CD8-positive, alpha-beta memory T cell (primary cell): ENCODE data around the gene EFNA2. TPM values are rescaled to one million over a fixed set of nuclear protein-coding genes. Genes with fewer than 3 reads are reported as not detected.

Experiments
- CTCF ChIA-PET: fragments of 350-600 bp; sonication (Branson Sonifier 250); formaldehyde crosslinking; loops from one replicate; lab custom pipeline; 2021; ENCODE audit warnings: antibody characterized with exemption; lab: Charles Lee
- POLR2A ChIA-PET: fragments of 350-600 bp; sonication (Branson Sonifier 250); formaldehyde crosslinking; loops from one replicate; lab custom pipeline; 2021; ENCODE audit warnings: antibody characterized with exemption; lab: Charles Lee
- DNase-seq, 5 donors: peaks; one replicate each; pipeline versions ENCODE4 v3.0.0 to v3.0.0-alpha.2; 2020 to 2022; ENCODE audit warnings: mixed read lengths in 1 of 5
- H3K27ac ChIP-seq: one replicate; pipeline ENCODE4 v1.7.0; 2013; ENCODE audit warnings: low read depth, mild to moderate bottlenecking, low read length, moderate library complexity
- H3K27me3 ChIP-seq: 2 replicates; pipeline ENCODE4 v1.7.0; 2013; ENCODE audit warnings: low read length, mild to moderate bottlenecking; ENCODE audit not compliant: insufficient read depth, poor library complexity, severe bottlenecking
- H3K36me3 ChIP-seq: 2 replicates; pipeline ENCODE4 v1.7.0; 2013; ENCODE audit warnings: mild to moderate bottlenecking, low read length, moderate library complexity; ENCODE audit not compliant: insufficient read depth
- H3K4me1 ChIP-seq: 2 replicates; pipeline ENCODE4 v1.7.0; 2013; ENCODE audit warnings: mild to moderate bottlenecking, low read length, moderate library complexity; ENCODE audit not compliant: insufficient read depth
- H3K4me3 ChIP-seq: 2 replicates; pipeline ENCODE4 v1.7.0; 2013; ENCODE audit warnings: mild to moderate bottlenecking, low read length
- H3K9me3 ChIP-seq: 2 replicates; pipeline ENCODE4 v1.7.0; 2013; ENCODE audit warnings: mild to moderate bottlenecking, low read length
- H3K27ac Mint-ChIP-seq, 8 donors: one replicate each; pipeline ENCODE4 v1.8.0; 2020 to 2021; ENCODE audit warnings: mixed read lengths in 8 of 8, mild to moderate bottlenecking in 6 of 8, inconsistent platforms in 3 of 8, moderate library complexity in 3 of 8
- H3K27me3 Mint-ChIP-seq, 2 donors: one replicate each; pipeline ENCODE4 v1.8.0; 2020 to 2021; ENCODE audit warnings: mixed read lengths in 2 of 2, mild to moderate bottlenecking in 1 of 2, moderate library complexity in 1 of 2
- H3K36me3 Mint-ChIP-seq, 3 donors: one replicate each; pipeline ENCODE4 v1.8.0; 2020 to 2021; ENCODE audit warnings: mixed read lengths in 3 of 3, inconsistent platforms in 1 of 3, mild to moderate bottlenecking in 1 of 3
- H3K4me1 Mint-ChIP-seq, 3 donors: one replicate each; pipeline ENCODE4 v1.8.0; 2020 to 2021; ENCODE audit warnings: mixed read lengths in 3 of 3, inconsistent platforms in 1 of 3, mild to moderate bottlenecking in 1 of 3
- H3K4me3 Mint-ChIP-seq, 7 donors: one replicate each; pipeline ENCODE4 v1.8.0; 2020 to 2021; ENCODE audit warnings: mixed read lengths in 7 of 7, mild to moderate bottlenecking in 6 of 7, moderate library complexity in 4 of 7, inconsistent platforms in 2 of 7
- H3K9me3 Mint-ChIP-seq, 5 donors: one replicate each; pipeline ENCODE4 v1.8.0; 2020 to 2022; ENCODE audit warnings: mixed read lengths in 5 of 5, mild to moderate bottlenecking in 3 of 5, moderate library complexity in 2 of 5, inconsistent platforms in 1 of 5
- polyA plus RNA-seq: library from polyadenylated mRNA; unstranded; fragments of 300-500 nt; fragmentation: Illumina TruSeq; gene quantifications from one replicate; pipeline ENCODE4 v1.2.3, GENCODE V29; 2021
- total RNA-seq, 2 experiments: library from RNA; stranded (reverse); gene quantifications; one replicate each; pipeline ENCODE4 v1.2.3, GENCODE V29; 2021

The EFNA2 gene
- total and polyA plus RNA-seq, 3 experiments from 2014 or later = not detected

DNA sequence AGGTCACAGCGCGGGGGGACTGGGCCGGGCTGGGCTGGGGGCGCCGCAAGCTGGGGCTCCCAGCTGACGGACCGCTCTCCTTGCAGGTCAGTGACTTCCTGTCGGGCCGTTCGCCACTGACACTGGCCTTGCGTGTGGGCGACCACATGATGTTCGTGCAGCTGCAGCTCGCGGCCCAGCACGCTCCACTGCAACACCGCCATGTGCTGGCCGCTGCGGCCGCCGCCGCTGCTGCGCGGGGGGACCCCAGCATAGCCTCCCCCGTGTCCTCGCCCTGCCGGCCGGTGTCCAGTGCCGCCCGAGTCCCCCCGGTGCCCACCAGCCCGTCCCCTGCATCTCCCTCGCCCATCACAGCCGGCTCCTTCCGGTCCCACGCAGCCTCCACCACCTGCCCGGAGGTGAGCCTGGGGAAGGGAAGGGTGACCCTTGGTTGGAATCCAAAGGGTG is 31.6 kb upstream of the EFNA2 start:
- Histone ChIP-seq H3K36me3 (peaks cover 30% of the 10 kb centered on the region), H3K9me3 (no peaks in the 10 kb centered on the region), H3K27ac (peak overlapping the region; percentile 31), H3K4me1 (peaks cover 57% of the 10 kb centered on the region), H3K27me3 (no peaks in the 10 kb centered on the region), H3K4me3 (no peak overlapping the region)
- Mint-ChIP-seq H3K27me3 (peaks cover 0 to 14% of the 10 kb centered on the region in 2 donors), H3K4me1 (peaks cover 24 to 51% (median 29%) of the 10 kb centered on the region in 3 donors), H3K9me3 (no peaks in the 10 kb centered on the region), H3K36me3 (peaks cover 4 to 61% (median 7%) of the 10 kb centered on the region in 3 donors), H3K27ac (peak overlapping the region in 3 of 8 donors; percentile 86 to 99 (median 92)), H3K4me3 (peak overlapping the region in 5 of 7 donors; percentile 29 to 85 (median 65))
- ChIA-PET CTCF (interaction anchor here (1.5 to 7.9 kb wide), 3 partner anchors 10 to 18 kb away, joined by 4 to 99 read pairs (median 38); partner anchors contain the start of gene CIRBP), POLR2A (interaction anchor here (1.6 to 4.8 kb wide), 4 partner anchors 8 to 15 kb away, joined by 8 to 86 read pairs (median 42); partner anchors contain the start of gene CIRBP)
- no peak for DNase-seq

GRCh38 chr19:1254530-1255185 is 31.0 kb upstream of the EFNA2 start:
- Mint-ChIP-seq H3K4me1 (peaks cover 30 to 56% (median 35%) of the 10 kb centered on the region in 3 donors), H3K4me3 (peak overlapping the region in 6 of 7 donors; percentile 37 to 85 (median 58)), H3K27me3 (peaks cover 0 to 14% of the 10 kb centered on the region in 2 donors), H3K27ac (peak overlapping the region; percentile 35 to 99 (median 74)), H3K9me3 (no peaks in the 10 kb centered on the region), H3K36me3 (peaks cover 4 to 61% (median 7%) of the 10 kb centered on the region in 3 donors)
- Histone ChIP-seq H3K4me1 (peaks cover 62% of the 10 kb centered on the region), H3K9me3 (no peaks in the 10 kb centered on the region), H3K27me3 (no peaks in the 10 kb centered on the region), H3K27ac (peak overlapping the region; percentile 31), H3K4me3 (no peak overlapping the region), H3K36me3 (peaks cover 30% of the 10 kb centered on the region)
- ChIA-PET POLR2A (interaction anchor here (1.4 to 4.8 kb wide), 3 partner anchors 11 to 15 kb away, joined by 4 to 86 read pairs (median 56); partner anchors contain the start of gene CIRBP), CTCF (interaction anchor here (5.2 to 7.9 kb wide), 2 partner anchors 10 to 13 kb away, joined by 38 to 99 read pairs; partner anchors contain the start of gene CIRBP)
- no peak for DNase-seq

DNA sequence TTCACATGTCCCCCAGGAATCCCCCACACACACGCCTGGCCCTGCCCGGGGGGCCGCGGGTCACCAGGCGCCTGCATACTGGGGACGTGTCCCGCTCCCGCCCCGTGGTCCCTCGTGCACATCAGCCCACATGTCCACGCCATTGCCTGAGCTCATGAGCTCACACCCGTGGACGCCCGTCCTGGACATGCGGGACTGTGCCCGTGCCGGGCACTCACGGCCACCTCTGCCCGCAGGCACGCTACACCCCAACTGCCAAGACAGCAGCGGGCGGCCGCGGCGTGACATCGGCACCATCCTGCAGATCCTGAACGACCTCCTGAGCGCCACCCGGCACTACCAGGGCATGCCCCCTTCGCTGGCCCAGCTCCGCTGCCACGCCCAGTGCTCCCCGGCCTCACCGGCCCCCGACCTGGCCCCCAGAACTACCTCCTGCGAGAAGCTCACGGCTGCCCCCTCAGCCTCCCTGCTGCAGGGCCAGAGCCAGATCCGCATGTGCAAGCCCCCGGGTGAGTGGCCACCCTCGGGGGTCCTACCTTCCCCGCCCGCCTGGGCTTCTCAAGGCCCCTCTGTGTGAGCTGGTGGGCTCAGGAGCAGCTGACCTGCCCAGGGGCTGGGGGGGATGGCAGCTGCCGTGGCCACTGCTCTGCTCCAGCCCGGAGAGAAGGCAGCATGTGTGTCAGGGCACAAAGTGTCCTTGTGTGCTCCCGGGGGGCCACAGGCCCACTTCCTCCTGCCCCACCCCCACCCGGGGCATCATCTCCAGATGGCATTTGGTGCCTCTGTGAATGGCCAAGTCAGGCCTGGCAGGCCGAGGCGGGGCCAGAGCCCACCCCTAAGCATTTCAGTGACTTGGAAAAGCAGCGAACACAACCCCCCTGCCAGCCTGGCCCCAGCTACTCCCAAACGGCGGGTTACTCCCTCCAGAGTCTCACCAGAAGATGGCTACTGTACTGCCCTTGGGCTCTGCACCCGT is 30.2 kb upstream of the EFNA2 start:
- no peak for DNase-seq
- Mint-ChIP-seq H3K27me3 (peaks cover 0 to 12% of the 10 kb centered on the region in 2 donors), H3K9me3 (no peaks in the 10 kb centered on the region), H3K36me3 (peaks cover 4 to 60% (median 7%) of the 10 kb centered on the region in 3 donors), H3K4me3 (peak overlapping the region in 4 of 7 donors; percentile 37 to 70 (median 52)), H3K27ac (peak overlapping the region in 6 of 8 donors; percentile 36 to 99 (median 74)), H3K4me1 (peaks cover 34 to 63% (median 39%) of the 10 kb centered on the region in 3 donors)
- POLR2A ChIA-PET = interaction anchor here (0.7 to 4.8 kb wide), 4 partner anchors 10 to 24 kb away, joined by 3 to 56 read pairs (median 6); no protein-coding TSS in a partner anchor
- Histone ChIP-seq H3K4me1 (peaks cover 70% of the 10 kb centered on the region), H3K27me3 (no peaks in the 10 kb centered on the region), H3K4me3 (no peak overlapping the region), H3K9me3 (no peaks in the 10 kb centered on the region), H3K36me3 (peaks cover 30% of the 10 kb centered on the region), H3K27ac (no peak overlapping the region)
- CTCF ChIA-PET = interaction anchor here (5.2 to 7.9 kb wide), 2 partner anchors 11 to 12 kb away, joined by 38 to 99 read pairs; partner anchors contain the start of gene CIRBP

DNA sequence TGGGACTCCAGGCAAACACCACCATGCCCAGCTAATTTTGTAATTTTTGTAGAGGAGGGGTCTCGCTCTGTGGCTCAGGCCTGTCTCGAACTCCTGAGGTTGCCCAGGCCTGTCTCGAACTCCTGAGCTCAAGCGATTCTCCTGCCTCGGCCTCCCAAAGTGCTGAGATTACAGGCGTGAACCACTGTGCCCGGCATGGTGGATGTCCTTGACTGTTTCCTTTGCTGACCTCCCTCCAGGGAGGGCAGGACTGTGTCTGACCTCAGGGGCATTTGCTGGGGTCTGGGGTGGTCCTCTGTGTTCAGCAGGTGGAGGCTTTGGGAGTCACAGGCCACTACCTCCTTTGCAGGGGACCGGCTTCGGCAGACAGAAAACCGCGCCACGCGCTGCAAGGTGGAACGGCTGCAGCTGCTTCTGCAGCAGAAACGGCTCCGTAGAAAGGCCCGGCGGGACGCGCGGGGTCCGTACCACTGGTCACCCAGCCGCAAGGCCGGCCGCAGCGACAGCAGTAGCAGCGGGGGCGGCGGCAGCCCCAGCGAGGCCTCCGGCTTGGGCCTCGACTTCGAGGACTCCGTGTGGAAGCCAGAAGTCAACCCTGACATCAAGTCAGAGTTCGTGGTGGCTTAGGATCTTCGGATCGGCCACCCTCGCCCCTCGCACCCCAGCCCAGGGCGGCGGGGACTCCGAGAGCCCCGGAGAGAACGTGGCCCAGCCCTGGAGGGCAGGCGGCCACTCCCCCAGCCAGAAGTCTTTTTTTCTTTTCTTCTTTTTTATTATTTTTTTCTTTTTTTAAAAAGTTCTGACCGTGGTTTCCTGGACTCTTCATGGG is 28.8 kb upstream of the EFNA2 start:
- H3K4me3 Mint-ChIP-seq = peak overlapping the region in 6 of 7 donors; percentile 43 to 91 (median 60)
- ChIA-PET POLR2A (interaction anchor here (1.4 to 4.8 kb wide), 3 partner anchors 9 to 12 kb away, joined by 3 to 56 read pairs (median 41); partner anchors contain the start of gene CIRBP), CTCF (interaction anchor here (5.2 to 7.9 kb wide), 2 partner anchors 11 to 13 kb away, joined by 38 to 99 read pairs; partner anchors contain the start of gene CIRBP)
- peaks cover 41 to 71% (median 42%) of the 10 kb centered on the region in 3 donors for H3K4me1 Mint-ChIP-seq
- H3K36me3 ChIP-seq = peaks cover 30% of the 10 kb centered on the region
- H3K4me1 ChIP-seq = peaks cover 79% of the 10 kb centered on the region
- no peaks in the 10 kb centered on the region for H3K27me3 ChIP-seq
- no peak overlapping the region for H3K27ac ChIP-seq
- peaks cover 4 to 56% (median 7%) of the 10 kb centered on the region in 3 donors for H3K36me3 Mint-ChIP-seq
- H3K9me3 ChIP-seq = no peaks in the 10 kb centered on the region
- H3K27me3 Mint-ChIP-seq = peaks cover 0 to 9% of the 10 kb centered on the region in 2 donors
- no peak overlapping the region for H3K4me3 ChIP-seq
- H3K27ac Mint-ChIP-seq = peak overlapping the region in 7 of 8 donors; percentile 35 to 99 (median 80)
- no peak for DNase-seq
- H3K9me3 Mint-ChIP-seq = no peaks in the 10 kb centered on the region

DNA sequence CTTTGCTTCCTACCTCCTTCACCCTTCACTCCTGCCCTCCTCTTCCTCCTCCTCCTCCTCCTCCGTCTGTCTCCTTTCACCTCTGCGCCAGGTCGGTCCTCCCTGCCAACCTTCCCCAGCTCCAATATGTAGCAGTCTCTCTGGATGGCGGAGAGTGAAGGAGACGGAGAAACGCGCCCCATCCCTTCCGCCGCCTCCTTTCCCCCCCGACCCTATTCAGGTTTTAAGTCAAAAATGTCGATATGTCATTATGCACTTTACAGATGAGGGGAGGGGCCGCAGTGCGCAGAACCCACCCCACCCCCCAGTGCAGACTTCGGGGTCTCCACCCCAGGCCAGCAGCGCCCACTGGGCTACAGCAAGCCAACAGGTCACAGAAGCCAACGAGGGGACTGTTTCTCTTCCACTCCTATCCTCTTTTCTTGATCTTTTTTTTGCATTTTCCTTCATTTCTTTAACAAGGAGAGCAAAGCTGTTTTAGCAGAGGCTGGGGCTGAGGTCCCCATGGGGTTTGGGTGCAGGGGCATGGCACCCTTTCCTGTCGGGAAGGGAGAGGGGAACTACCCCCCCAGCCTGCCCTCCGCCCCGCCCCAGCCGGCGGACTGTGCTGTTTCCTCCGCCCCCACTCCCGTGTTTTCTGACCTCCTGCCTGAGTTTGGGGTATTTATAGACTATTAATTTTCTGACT is 28.1 kb upstream of the EFNA2 start:
- DNase-seq = no peak
- H3K4me1 Mint-ChIP-seq = peaks cover 43 to 76% (median 45%) of the 10 kb centered on the region in 3 donors
- H3K36me3 Mint-ChIP-seq = peaks cover 4 to 52% (median 7%) of the 10 kb centered on the region in 3 donors
- H3K4me3 Mint-ChIP-seq = peak overlapping the region; percentile 45 to 91 (median 67)
- Histone ChIP-seq H3K9me3 (no peaks in the 10 kb centered on the region), H3K27me3 (no peaks in the 10 kb centered on the region), H3K27ac (no peak overlapping the region), H3K4me3 (no peak overlapping the region), H3K36me3 (peaks cover 30% of the 10 kb centered on the region), H3K4me1 (peaks cover 86% of the 10 kb centered on the region)
- peak overlapping the region; percentile 50 to 100 (median 98) for H3K27ac Mint-ChIP-seq
- H3K27me3 Mint-ChIP-seq = peaks cover 0 to 9% of the 10 kb centered on the region in 2 donors
- CTCF ChIA-PET = interaction anchor here (5.2 to 7.9 kb wide), 2 partner anchors 10 to 13 kb away, joined by 38 to 99 read pairs; partner anchors contain the start of gene CIRBP
- H3K9me3 Mint-ChIP-seq = no peaks in the 10 kb centered on the region
- POLR2A ChIA-PET = interaction anchor here (4.1 kb wide), 1 partner anchor 12 kb away, joined by 41 read pairs; the partner anchor contains the start of gene CIRBP

DNA sequence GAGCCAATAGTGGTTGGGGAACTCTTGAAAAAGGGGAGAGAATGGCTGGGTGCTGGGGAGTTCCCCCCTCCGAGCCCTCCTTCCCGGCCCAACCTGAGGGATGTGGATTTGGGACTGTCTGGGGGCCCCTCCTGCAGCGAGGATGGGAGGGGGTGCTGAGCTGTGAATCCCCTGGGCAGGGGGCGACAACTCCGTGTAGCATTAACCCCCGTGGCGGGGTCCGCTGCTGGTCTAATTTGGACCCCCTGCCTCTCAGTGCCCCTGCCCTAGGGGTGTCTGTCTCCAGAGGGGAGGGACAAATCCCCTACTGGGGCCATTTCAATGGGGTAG is 27.5 kb upstream of the EFNA2 start:
- POLR2A ChIA-PET = interaction anchor here (0.6 to 4.1 kb wide), 5 partner anchors 11 to 229 kb away, joined by 4 to 41 read pairs (median 5); partner anchors contain the start of gene CIRBP
- Mint-ChIP-seq H3K27me3 (peaks cover 0 to 9% of the 10 kb centered on the region in 2 donors), H3K27ac (peak overlapping the region; percentile 68 to 100 (median 98)), H3K4me1 (peaks cover 46 to 81% (median 48%) of the 10 kb centered on the region in 3 donors), H3K4me3 (peak overlapping the region; percentile 57 to 91 (median 85)), H3K9me3 (no peaks in the 10 kb centered on the region), H3K36me3 (peaks cover 4 to 52% (median 7%) of the 10 kb centered on the region in 3 donors)
- no peak overlapping the region for H3K4me3 ChIP-seq
- H3K27ac ChIP-seq = no peak overlapping the region
- H3K36me3 ChIP-seq = peaks cover 30% of the 10 kb centered on the region
- H3K9me3 ChIP-seq = no peaks in the 10 kb centered on the region
- H3K4me1 ChIP-seq = peaks cover 89% of the 10 kb centered on the region
- no peaks in the 10 kb centered on the region for H3K27me3 ChIP-seq
- no peak for DNase-seq
- CTCF ChIA-PET = interaction anchor here (1.8 to 7.9 kb wide), 2 partner anchors 9 to 14 kb away, joined by 18 to 99 read pairs; partner anchors contain the start of gene CIRBP
